ENCODE measurements around the gene CMTM1. TPM values are rescaled to one million over a fixed set of nuclear protein-coding genes. Genes with fewer than 3 reads are reported as not detected.

Gene CMTM1
- polyA plus RNA-seq, 4 donors = 0.36 to 2.4 TPM; not detected in 2

DNA sequence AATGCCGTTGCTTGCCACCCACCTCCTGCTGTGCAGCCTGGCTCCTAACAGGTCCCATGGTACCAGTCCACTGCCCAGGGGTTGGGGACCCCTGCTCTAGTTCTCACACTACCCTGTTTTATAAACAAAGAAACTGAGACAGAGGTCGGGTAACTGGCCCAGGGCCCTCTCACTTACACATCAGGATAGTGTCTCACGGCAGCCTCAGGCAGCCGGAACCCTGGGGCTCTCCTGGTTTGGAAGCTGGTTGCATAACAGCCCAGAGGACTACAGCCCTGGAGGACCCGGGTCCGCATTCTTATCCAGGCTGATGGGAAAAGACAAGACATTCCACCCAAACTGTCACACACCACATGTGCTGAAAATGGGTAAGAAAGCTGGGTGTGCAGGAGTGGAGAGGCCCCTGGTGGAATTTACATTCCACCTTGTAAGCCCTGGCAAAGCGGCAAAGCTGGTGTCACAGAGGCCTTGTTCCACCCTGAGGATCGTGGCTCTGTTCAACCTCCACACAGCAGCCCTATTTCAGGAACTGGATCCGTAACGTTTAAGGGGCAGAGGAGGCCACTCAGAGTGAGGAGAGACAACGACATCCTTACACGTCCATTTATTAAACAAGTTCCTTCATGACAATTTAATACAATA, 48.0 kb downstream of the CMTM1 start:
- H3K27me3 ChIP-seq (ENCODE audit: control insufficient read depth in 3 of 3, insufficient read depth in 3 of 3, low read length in 3 of 3) = no peaks in the 10 kb centered on the region
- no peaks in the 10 kb centered on the region for H3K9me3 ChIP-seq (ENCODE audit: control insufficient read depth in 2 of 2, insufficient read depth in 1 of 2, low read depth in 1 of 2, low read length in 1 of 2)
- H3K4me3 ChIP-seq (ENCODE audit: low read depth in 1 of 3, low read length in 3 of 3) = no peak overlapping the region
- WGBS, 3 donors = 88 to 95% (median 91%) methylated on average over 12 of the region's 12 CpGs
- no peak overlapping the region for H3K27ac ChIP-seq (ENCODE audit: low read depth in 1 of 3, low read length in 2 of 3)
- no peak for DNase-seq
- H3K4me1 ChIP-seq (ENCODE audit: control insufficient read depth in 3 of 3, insufficient read depth in 2 of 3, low read depth in 1 of 3, low read length in 2 of 3) = peaks cover 0 to 4% (median 0%) of the 10 kb centered on the region in 3 donors
- peaks cover 3 to 73% (median 12%) of the 10 kb centered on the region in 3 donors for H3K36me3 ChIP-seq (ENCODE audit: control insufficient read depth in 3 of 3, insufficient read depth in 2 of 3, low read depth in 1 of 3, low read length in 3 of 3)
- no peak for FAIRE-seq

DNA sequence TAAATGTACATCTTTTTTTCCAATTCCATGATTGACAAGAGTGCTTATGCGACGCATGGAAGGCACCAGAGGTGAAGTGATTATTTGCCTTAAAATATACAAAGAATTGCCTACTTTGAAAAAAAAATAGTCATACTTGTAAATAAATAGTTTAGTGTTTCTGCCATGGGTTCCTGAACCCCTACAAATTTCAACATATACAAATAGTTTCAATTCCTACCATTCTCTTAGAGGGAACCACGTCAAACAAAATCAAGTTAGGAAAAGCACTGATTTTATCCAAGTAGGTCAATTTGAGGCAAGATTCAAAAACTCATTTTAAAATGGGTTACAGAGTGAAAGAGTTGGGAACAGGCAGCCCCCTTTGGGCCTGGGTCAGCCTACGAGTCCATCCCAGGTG, 49.9 kb downstream of the CMTM1 start:
- Histone ChIP-seq H3K4me1 (ENCODE audit: control insufficient read depth in 3 of 3, insufficient read depth in 2 of 3, low read depth in 1 of 3, low read length in 2 of 3) (peaks cover 0 to 4% (median 0%) of the 10 kb centered on the region in 3 donors), H3K36me3 (ENCODE audit: control insufficient read depth in 3 of 3, insufficient read depth in 2 of 3, low read depth in 1 of 3, low read length in 3 of 3) (peaks cover 6 to 64% (median 7%) of the 10 kb centered on the region in 3 donors), H3K4me3 (ENCODE audit: low read depth in 1 of 3, low read length in 3 of 3) (no peak overlapping the region), H3K9me3 (ENCODE audit: control insufficient read depth in 2 of 2, insufficient read depth in 1 of 2, low read depth in 1 of 2, low read length in 1 of 2) (no peaks in the 10 kb centered on the region), H3K27me3 (ENCODE audit: control insufficient read depth in 3 of 3, insufficient read depth in 3 of 3, low read length in 3 of 3) (no peaks in the 10 kb centered on the region), H3K27ac (ENCODE audit: low read depth in 1 of 3, low read length in 2 of 3) (no peak overlapping the region)
- DNase-seq = no peak
- FAIRE-seq = no peak
- WGBS, 3 donors = 88 to 96% (median 93%) methylated on average over 4 of the region's 4 CpGs

DNA sequence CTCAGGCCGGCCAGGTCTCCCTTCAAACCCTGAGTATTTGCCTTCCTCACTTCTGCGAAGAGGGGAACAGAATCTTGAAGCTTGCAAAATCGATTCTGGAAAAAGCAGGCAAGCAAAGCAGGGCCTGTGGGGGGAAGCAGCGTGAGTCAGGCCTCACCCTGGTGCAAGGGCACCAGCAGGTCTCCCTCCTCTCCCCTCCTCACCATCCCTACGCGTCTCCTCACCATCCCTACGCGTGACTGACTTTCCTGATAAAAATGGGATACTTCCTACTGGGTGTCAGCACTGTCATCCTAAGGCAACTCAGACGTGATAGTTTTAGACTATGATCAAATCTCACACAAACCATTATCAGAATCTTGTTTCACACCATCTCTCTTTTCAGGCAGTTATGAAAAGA, 50.4 kb downstream of the CMTM1 start:
- H3K27me3 ChIP-seq (ENCODE audit: control insufficient read depth in 3 of 3, insufficient read depth in 3 of 3, low read length in 3 of 3) = no peaks in the 10 kb centered on the region
- H3K4me1 ChIP-seq (ENCODE audit: control insufficient read depth in 3 of 3, insufficient read depth in 2 of 3, low read depth in 1 of 3, low read length in 2 of 3) = peaks cover 0 to 4% (median 0%) of the 10 kb centered on the region in 3 donors
- 81 to 87% (median 85%) methylated on average over 9 of the region's 9 CpGs for WGBS, 3 donors
- H3K9me3 ChIP-seq (ENCODE audit: control insufficient read depth in 2 of 2, insufficient read depth in 1 of 2, low read depth in 1 of 2, low read length in 1 of 2) = no peaks in the 10 kb centered on the region
- H3K36me3 ChIP-seq (ENCODE audit: control insufficient read depth in 3 of 3, insufficient read depth in 2 of 3, low read depth in 1 of 3, low read length in 3 of 3) = peaks cover 6 to 63% (median 7%) of the 10 kb centered on the region in 3 donors
- DNase-seq (no peak), FAIRE-seq (no peak)
- H3K4me3 ChIP-seq (ENCODE audit: low read depth in 1 of 3, low read length in 3 of 3) = no peak overlapping the region
- no peak overlapping the region for H3K27ac ChIP-seq (ENCODE audit: low read depth in 1 of 3, low read length in 2 of 3)

- Histone ChIP-seq H3K36me3 (ENCODE audit: control insufficient read depth in 3 of 3, insufficient read depth in 2 of 3, low read depth in 1 of 3, low read length in 3 of 3) (peaks cover 6 to 63% (median 7%) of the 10 kb centered on the region in 3 donors), H3K27me3 (ENCODE audit: control insufficient read depth in 3 of 3, insufficient read depth in 3 of 3, low read length in 3 of 3) (no peaks in the 10 kb centered on the region), H3K4me3 (ENCODE audit: low read depth in 1 of 3, low read length in 3 of 3) (no peak overlapping the region), H3K4me1 (ENCODE audit: control insufficient read depth in 3 of 3, insufficient read depth in 2 of 3, low read depth in 1 of 3, low read length in 2 of 3) (peaks cover 0 to 4% (median 0%) of the 10 kb centered on the region in 3 donors), H3K9me3 (ENCODE audit: control insufficient read depth in 2 of 2, insufficient read depth in 1 of 2, low read depth in 1 of 2, low read length in 1 of 2) (no peaks in the 10 kb centered on the region), H3K27ac (ENCODE audit: low read depth in 1 of 3, low read length in 2 of 3) (no peak overlapping the region)
- DNase-seq = no peak
- WGBS, 3 donors = 77 to 87% (median 79%) methylated on average over 2 of the region's 2 CpGs
- no peak for FAIRE-seq
Measured at GRCh38 chr16:66617010-66617434, 50.8 kb downstream of the CMTM1 start.

- DNase-seq (peak in 1 of 2 donors; percentile 20), FAIRE-seq (no peak)
- peaks cover 7 to 62% (median 9%) of the 10 kb centered on the region in 3 donors for H3K36me3 ChIP-seq (ENCODE audit: control insufficient read depth in 3 of 3, insufficient read depth in 2 of 3, low read depth in 1 of 3, low read length in 3 of 3)
- 58 to 63% (median 62%) methylated on average over 7 of the region's 7 CpGs for WGBS, 3 donors
- H3K4me1 ChIP-seq (ENCODE audit: control insufficient read depth in 3 of 3, insufficient read depth in 2 of 3, low read depth in 1 of 3, low read length in 2 of 3) = peaks cover 0 to 4% (median 0%) of the 10 kb centered on the region in 3 donors
- H3K27me3 ChIP-seq (ENCODE audit: control insufficient read depth in 3 of 3, insufficient read depth in 3 of 3, low read length in 3 of 3) = no peaks in the 10 kb centered on the region
- H3K9me3 ChIP-seq (ENCODE audit: control insufficient read depth in 2 of 2, insufficient read depth in 1 of 2, low read depth in 1 of 2, low read length in 1 of 2) = no peaks in the 10 kb centered on the region
- no peak overlapping the region for H3K27ac ChIP-seq (ENCODE audit: low read depth in 1 of 3, low read length in 2 of 3)
- H3K4me3 ChIP-seq (ENCODE audit: low read depth in 1 of 3, low read length in 3 of 3) = no peak overlapping the region
Measured at GRCh38 chr16:66617728-66618127, 51.5 kb downstream of the CMTM1 start.

DNA sequence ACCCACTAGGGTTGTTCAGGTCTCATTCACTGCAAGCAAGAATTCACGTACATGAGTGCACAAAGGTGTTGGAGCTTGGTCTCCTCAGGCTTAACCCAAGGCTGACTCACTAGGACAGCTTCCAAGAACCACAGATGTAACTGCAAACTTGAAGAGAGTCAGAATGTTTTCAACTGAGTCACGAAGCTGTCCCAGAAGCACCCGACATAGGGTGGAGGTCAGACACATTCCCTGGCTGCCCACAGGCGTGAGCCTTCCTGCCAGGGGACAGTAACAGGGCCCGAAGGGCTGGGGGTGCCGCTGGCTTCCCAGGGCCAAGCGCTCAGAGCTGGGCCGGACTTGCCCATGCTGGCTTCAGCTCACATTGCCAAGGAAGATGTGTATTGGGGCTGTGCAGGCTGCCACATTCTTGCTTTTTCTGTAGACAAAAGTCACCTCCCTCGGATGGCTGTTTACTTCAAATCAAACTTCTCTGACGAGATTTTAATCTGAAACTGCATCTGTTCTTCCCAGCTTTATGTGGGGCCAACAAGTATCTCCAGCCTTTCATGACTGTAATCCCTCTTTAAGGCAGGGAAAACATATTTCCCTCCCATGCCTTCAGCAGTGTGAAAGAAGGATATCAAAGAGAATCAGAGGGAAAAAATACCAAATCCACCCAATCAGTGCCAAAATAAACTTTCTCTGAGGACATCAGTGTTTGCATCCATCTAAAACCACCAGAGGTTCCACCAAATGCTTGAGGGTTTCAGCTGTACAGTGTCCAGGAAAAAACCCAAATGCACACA, 52.5 kb downstream of the CMTM1 start:
- no peak for FAIRE-seq
- H3K4me1 ChIP-seq (ENCODE audit: control insufficient read depth in 3 of 3, insufficient read depth in 2 of 3, low read depth in 1 of 3, low read length in 2 of 3) = peaks cover 0 to 4% (median 0%) of the 10 kb centered on the region in 3 donors
- H3K36me3 ChIP-seq (ENCODE audit: control insufficient read depth in 3 of 3, insufficient read depth in 2 of 3, low read depth in 1 of 3, low read length in 3 of 3) = peaks cover 6 to 60% (median 11%) of the 10 kb centered on the region in 3 donors
- 77 to 84% (median 79%) methylated on average over 10 of the region's 10 CpGs for WGBS, 3 donors
- no peak overlapping the region for H3K4me3 ChIP-seq (ENCODE audit: low read depth in 1 of 3, low read length in 3 of 3)
- no peaks in the 10 kb centered on the region for H3K9me3 ChIP-seq (ENCODE audit: control insufficient read depth in 2 of 2, insufficient read depth in 1 of 2, low read depth in 1 of 2, low read length in 1 of 2)
- H3K27ac ChIP-seq (ENCODE audit: low read depth in 1 of 3, low read length in 2 of 3) = peak overlapping the region in 1 of 3 donors; percentile 10
- no peaks in the 10 kb centered on the region for H3K27me3 ChIP-seq (ENCODE audit: control insufficient read depth in 3 of 3, insufficient read depth in 3 of 3, low read length in 3 of 3)
- no peak for DNase-seq

GRCh38 chr16:66619534-66620428, 53.5 kb downstream of the CMTM1 start:
- no peak for DNase-seq
- H3K4me3 ChIP-seq (ENCODE audit: low read depth in 1 of 3, low read length in 3 of 3) = no peak overlapping the region
- peaks cover 0 to 4% (median 0%) of the 10 kb centered on the region in 3 donors for H3K4me1 ChIP-seq (ENCODE audit: control insufficient read depth in 3 of 3, insufficient read depth in 2 of 3, low read depth in 1 of 3, low read length in 2 of 3)
- no peaks in the 10 kb centered on the region for H3K9me3 ChIP-seq (ENCODE audit: control insufficient read depth in 2 of 2, insufficient read depth in 1 of 2, low read depth in 1 of 2, low read length in 1 of 2)
- H3K27ac ChIP-seq (ENCODE audit: low read depth in 1 of 3, low read length in 2 of 3) = no peak overlapping the region
- WGBS, 3 donors = 71 to 80% (median 74%) methylated on average over 12 of the region's 12 CpGs
- no peaks in the 10 kb centered on the region for H3K27me3 ChIP-seq (ENCODE audit: control insufficient read depth in 3 of 3, insufficient read depth in 3 of 3, low read length in 3 of 3)
- FAIRE-seq = no peak
- H3K36me3 ChIP-seq (ENCODE audit: control insufficient read depth in 3 of 3, insufficient read depth in 2 of 3, low read depth in 1 of 3, low read length in 3 of 3) = peaks cover 6 to 54% (median 7%) of the 10 kb centered on the region in 3 donors

DNA sequence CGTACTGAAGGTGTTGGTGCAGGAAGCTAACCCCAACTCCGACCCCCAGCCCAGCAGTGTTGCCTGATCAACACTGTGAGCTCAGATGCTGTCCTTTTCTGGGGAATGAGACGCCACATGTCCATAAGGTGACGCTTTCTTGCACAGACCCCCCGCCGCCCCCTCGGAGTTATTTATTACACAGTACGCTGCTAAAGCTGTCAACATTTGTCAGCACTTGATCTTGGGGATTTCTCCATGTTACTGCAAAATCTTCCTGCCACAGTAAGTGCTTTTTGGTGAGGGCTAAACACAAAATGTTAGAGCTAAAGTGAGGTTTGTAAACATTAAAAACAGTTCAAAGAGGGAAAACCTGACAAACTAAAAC, 54.2 kb downstream of the CMTM1 start:
- peaks cover 5 to 49% (median 6%) of the 10 kb centered on the region in 3 donors for H3K36me3 ChIP-seq (ENCODE audit: control insufficient read depth in 3 of 3, insufficient read depth in 2 of 3, low read depth in 1 of 3, low read length in 3 of 3)
- 87 to 95% (median 88%) methylated on average over 8 of the region's 8 CpGs for WGBS, 3 donors
- FAIRE-seq = no peak

More for the DNA sequence above, 54.2 kb downstream of the CMTM1 start:
- Histone ChIP-seq H3K27me3 (ENCODE audit: control insufficient read depth in 3 of 3, insufficient read depth in 3 of 3, low read length in 3 of 3) (no peaks in the 10 kb centered on the region), H3K9me3 (ENCODE audit: control insufficient read depth in 2 of 2, insufficient read depth in 1 of 2, low read depth in 1 of 2, low read length in 1 of 2) (no peaks in the 10 kb centered on the region), H3K4me3 (ENCODE audit: low read depth in 1 of 3, low read length in 3 of 3) (no peak overlapping the region), H3K4me1 (ENCODE audit: control insufficient read depth in 3 of 3, insufficient read depth in 2 of 3, low read depth in 1 of 3, low read length in 2 of 3) (peaks cover 0 to 4% (median 0%) of the 10 kb centered on the region in 3 donors), H3K27ac (ENCODE audit: low read depth in 1 of 3, low read length in 2 of 3) (no peak overlapping the region)
- no peak for DNase-seq

Data from small intestine (tissue), 7 donors.